A172 (cell line): Measurements from ENCODE around the gene C1QBP. TPM values are rescaled to one million over a fixed set of nuclear protein-coding genes. Genes with fewer than 3 reads are reported as not detected.
"Not testable (repeated sequence)": the region's sequence is repeated elsewhere in the genome, so short reads cannot be mapped to it uniquely, and the experiment has no call there.

Source experiments
- DNase-seq: peaks from one replicate; pipeline ENCODE4 v3.0.0-alpha.2; 2015; ENCODE audit warnings: low spot score
- total RNA-seq: library from RNA; depleted of rRNA; stranded (reverse); fragments of >200 nt; shearing (Covaris generic); gene quantifications from 2 replicates; pipeline ENCODE4 v1.2.3, GENCODE V29; 2014

Gene C1QBP
- total RNA-seq, 1 experiment from 2014 or later = 582 TPM

DNA sequence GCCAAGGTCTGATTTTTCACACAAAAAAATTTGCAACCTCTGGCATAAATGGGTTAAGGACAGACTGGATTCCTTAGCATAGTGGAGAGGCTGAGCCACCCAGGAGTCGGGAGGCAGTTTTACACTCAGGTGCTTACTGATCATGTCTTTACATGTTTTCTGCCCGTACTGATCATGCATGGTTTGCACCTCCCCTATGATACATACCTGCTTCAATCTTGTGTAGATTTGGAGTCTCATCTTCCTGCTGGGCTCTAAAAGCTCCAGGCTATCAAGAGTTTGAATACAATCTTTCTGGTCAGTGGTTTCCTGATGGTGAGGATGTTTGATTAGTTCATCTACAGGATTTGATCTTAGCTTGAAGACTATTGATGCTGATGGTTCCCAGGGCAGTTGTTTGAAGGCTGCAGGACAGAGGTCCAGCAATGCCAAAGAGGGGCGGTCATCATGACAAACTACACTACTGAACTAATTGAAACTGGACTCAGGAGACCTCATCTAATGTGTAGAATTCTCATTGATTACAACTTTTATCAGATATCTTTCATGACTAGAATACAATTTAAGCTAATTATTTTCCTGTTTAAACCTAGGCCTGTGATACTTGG lies 6.9 kb downstream of the C1QBP start:
- no peak for DNase-seq

DNA sequence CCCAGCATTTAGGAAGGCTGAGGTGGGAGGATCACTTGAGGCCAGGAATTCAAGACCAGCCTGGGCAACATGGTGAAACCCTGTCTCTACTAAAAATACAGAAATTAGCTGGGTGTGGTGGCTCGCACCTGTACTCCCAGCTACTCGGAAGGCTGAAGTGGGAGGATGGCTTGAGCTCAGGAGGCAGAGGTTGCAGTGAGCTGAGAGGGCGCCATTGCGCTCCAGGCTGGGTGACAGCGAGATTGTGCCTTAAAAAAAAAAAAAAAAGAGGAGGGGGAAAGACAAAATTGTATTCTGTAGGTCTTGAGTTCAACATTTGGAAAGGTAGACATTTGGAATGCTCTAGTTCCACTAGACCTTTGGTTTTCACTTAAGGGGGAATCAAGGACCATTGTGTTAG lies 7.7 kb downstream of the C1QBP start:
- not testable (repeated sequence) for DNase-seq

DNA sequence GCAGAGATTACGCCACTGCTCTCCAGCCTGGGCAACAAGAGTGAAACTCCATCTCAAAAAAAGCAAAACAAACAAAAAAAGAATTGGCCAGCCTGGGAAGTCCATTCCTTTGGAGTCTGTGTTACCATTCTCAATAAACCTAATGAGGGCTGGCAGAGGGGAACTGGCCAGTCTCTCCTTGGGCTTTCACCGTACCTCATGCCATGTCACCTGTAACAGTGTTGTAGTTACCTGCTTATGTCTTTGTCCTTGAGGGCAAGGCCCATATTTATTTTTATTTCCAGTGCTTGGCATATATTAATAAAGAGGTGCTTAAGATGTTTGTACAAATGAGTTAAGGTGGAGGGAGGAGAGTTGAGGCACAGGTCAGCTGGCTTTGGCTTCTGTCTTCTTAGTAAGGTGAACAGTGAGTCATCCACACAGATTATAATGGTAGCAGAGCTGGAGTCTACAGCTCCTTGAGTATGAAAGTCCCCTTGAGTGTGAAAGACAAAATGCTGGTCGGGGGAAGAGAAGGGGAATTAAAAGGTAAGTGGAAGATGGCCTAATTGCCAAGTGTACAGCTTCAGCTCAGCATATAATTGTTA lies 8.4 kb downstream of the C1QBP start:
- no peak for DNase-seq

DNA sequence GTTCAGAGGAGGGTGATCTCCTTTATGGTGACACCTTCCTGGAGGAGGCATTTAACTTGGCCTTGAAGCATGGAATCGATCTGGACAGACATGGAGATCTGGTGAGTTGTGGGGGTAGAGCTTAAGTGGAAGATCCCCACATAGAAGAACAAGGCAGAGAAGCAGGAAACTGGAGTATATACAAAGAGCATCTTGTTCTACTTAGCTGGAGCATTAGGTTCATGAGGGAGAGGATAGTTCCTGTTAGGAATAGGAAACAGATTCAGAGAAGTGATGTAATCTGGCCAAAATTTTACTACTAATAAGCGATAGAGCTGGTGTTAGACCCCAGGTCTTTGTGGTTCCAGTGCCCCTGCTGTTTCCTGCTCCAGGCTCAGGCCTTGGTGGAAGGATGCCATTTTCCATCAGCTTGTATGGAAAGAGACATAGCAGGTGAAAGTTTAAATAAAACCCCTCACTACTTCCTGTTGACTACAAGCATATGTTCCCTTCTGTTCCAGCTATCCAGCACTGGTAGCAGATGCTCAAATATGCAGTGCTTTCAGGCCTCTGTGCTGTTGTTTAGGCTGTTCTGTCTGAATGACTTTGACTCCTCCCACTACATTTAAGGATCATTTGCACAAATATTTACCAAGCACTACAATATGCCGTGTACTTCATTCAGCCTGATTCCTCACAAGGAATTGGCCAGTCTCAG lies 9.6 kb downstream of the C1QBP start:
- DNase-seq = no peak

DNA sequence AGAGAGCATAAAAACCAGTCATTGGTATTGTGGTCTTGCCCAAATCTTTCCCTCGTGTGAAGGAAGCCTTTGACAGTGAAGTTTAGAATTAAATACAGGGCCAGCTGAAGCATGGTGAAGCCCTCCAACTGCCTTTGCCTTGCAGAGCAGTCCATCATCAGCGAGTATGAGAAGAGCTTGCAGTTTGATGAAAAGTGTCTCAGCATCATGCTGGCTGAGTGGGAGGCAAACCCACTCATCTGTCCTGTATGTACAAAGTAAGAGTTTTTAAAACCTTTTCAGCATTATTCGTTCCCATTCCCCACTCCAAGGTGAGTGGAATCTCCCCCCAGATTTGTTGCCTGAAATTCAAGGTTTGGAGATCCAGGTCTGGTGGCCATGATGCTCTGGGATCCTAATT lies 13.1 kb downstream of the C1QBP start:
- no peak for DNase-seq

DNA sequence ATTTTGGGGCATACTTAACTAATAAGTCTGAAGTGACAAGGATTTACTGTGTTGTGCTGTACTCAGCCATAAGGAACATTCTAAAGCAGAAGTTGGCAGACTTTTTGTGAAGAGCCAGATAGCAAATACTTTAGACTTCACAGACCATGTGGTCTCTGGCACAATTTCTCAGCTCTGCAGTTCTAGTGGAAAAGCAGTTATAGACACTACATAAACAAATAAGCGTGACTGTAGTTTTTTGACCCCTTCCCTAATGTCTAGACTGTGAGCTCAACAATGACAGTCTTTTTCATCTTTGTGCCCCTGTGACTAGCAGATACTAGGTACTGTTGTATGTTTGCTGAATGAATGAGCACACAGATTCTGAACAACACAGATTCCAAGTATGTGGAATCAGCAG lies 14.0 kb downstream of the C1QBP start:
- DNase-seq = no peak

DNA sequence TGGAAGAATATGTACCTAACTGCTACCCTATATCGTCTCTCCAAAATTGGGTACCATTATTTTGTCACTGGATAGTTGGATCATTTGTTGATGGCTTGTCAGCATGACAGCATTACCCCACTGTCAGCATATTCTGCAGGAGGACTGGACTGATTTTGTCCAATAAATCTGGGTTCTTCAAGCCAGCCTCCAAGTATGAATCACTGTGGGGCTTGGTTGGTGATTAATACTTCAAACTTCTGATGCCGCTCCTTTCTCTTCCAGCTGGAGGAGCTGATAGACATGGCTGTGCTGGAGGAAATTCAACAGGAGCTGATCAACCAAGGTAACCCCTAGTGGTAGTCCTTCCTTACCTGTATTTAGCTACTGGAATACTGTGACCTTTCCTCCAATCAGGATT lies 16.4 kb downstream of the C1QBP start:
- peak; percentile 86 for DNase-seq

DNA sequence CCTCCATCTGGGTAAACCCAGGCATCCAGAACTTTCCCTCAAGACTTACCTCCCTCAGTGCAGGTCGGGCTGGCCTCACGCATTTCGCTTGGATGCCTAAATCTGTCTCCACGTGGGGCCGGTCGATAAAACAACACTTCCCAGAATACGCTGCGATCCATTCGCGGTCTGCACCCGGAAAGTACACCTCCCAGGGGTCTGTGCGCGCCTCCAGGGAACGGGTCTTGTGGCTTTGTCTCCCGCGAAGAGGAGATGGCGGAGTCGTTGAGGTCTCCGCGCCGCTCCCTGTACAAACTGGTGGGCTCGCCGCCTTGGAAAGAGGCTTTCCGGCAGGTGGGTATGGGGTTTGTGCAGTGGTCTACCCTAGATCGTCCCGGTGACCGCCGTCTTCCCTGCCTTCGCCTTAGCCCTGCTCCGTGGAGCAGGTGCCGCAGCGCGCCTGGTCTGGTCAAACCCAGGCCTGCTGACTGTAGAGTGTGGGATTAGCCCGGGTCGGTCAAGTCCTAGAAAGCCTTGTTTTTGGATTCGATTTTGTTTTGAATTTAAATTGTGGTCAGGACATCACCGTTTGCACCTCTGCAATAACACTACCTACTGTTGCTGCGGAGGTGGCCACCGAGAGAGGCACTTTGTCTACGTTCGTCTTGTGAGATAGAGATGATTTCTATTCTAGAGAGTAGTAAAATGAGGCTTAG lies 18.8 kb downstream of the C1QBP start, which contains the start of gene RPAIN:
Gene RPAIN, plus strand, starts transcription at position 224 of the 695 bp plus-strand sequence. Its CDS starts 29 bp downstream, at position 253.
- DNase-seq = no peak

DNA sequence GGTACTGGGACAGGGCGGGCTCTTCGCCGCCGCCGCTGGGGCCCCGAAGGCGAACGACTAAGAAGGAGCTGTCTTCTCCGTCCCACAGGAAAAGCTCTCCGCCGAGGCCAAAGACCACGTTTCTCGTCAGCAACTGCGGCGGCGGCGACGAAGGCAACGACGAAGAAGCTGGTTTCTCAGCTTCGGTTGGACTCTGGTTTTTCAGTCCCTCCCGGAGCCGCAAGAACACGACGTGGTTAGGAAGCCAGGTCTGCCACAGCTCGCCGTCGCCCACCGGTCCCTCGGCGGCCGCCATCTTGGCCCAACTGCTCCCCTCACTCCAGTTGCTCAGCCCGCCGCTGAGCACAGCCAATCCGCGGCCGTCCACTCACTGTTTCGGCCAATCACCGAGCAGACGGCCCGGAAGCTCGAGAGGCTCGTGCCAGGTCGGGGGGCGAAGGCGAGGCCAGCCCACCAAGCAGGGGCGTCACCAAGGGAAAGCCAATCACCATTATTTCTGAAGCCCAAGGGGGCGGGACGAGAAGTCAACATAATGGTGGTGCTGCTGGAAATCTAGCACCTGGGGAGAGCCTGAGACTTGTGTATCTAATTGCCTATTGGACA lies 19.5 kb downstream of the C1QBP start, which contains the start of gene NUP88:
Gene NUP88, minus strand, starts transcription at position 307 of the 603 bp plus-strand sequence. Its CDS starts 12 bp downstream, at position 295.
- peak; percentile 98 for DNase-seq

DNA sequence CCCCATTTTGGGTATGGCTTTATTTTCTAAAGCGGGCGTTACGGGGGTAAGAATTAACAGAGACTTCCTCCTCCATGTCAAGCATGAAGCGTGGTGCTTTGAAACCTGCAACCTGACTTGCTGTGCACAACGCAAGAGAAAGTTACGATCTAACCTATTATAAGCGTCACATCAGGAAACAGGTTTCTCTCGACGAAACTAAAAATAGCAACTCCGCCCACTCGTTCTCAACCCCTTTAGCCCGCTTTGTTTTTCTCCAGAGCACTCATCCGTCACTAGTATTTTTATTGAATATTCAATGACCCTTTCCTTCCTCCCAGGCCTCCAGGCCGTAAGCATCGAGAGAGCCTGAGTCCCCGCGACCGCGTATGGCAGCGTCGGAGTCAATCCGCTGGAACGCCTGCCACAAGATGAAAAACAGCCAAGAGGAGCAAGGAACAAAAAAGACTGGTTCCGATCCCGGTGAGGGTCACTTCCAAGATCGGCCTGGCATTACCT lies 20.0 kb downstream of the C1QBP start:
- peak; percentile 40 for DNase-seq

DNA sequence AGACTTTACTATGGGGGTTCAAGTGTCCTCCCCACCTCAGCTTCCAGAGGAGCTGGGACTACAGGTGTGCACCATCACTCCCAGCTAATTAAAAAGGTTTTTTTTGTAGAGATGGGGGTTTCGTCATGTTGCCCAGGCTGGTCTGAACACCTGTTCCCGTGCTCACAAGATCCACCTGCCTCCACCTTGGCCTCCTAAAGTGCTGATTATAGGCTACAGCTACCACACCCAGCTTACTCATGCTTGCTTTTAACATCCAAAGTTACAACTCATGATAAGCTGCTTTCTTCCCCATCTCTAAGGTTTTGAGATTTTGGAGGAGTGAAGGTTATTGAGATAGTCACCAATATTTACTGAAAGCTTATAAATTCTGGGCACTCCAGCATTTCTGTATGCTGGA lies 22.1 kb downstream of the C1QBP start:
- DNase-seq = no peak

DNA sequence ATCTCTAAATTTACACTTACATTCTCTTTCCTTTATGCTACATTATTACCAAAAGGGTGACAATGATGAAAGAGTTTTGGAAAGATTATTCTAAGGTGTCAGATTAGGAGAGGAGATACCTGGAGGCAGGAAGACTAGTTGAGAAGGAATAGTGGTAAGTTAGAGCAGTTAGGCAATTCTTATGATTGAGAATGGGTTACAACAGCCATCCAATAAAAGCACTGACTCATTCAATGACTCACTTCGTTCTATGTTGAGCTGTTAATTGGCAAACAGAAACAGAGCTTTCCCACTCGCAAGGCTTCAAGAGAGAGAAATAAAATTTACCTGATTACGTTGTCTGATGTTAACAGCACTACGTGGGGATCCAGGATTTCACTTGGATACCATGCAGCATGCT lies 25.3 kb downstream of the C1QBP start:
- peak; percentile 96 for DNase-seq

DNA sequence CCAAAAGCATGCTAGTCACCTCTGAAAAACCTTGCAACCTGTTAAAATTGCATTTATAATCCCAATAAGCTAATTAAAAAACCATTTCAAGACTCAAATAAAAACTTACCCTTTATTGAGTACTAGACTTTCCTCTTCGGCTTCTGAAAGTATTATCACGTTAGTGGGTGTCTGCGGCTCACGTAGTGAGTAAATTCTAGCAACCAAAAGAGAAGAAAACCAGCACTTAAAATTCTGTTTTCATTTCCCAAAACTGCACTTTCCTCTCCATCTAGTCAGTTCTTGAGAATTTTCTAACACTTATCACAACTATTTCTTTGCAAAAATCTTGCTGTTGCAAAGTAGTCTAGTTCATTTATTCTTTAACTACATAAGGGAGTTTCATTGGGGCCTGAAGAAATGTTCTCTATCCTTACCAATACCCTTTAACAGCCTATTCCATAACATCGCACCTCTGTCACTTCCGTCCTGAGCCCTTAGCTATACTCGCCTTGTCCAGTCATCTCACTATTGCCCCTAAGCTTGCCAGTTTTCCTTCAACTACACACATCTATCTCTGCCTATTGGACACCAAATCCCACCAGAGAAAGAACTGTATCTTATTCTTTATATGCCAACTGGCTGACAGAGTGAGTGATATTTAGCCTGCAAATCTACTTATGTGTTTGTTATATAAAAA lies 28.2 kb downstream of the C1QBP start:
- DNase-seq = no peak

DNA sequence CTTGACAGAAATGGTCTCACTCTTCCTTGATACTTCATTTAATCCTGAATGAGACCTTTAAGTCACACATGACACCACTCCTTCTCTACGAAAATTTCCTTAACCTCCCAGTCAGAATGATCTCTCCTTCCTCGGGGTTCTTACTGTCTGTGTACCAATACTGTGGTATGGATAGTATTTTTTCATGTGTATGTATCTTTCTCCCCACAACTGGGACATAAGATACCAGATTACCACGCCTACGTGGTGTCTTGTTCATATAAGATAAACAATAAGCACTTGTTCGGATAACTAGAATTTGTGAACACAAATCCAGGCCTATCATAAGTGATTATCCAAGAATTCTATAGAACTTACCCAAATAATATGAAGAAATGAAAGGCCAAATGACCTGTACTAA lies 30.8 kb downstream of the C1QBP start:
- DNase-seq = no peak

DNA sequence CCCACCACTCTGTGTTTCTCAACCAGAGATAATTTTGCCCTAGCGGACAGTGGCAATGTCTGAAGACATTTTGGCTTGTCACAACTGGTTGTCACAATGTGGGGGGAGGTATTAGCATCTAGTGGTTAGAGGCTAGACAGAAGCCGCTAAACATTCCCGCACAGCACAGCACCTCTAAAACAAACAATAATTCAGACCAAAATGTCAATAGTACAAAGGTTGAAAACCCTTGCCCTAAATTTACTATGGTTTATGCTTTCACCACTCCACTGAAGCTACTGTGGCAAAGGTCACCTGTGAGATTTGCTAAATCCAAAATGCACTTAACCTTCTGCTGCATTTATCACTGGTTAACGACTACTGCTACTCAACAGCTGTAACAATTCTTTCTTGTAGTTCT lies 33.6 kb downstream of the C1QBP start:
- no peak for DNase-seq

DNA sequence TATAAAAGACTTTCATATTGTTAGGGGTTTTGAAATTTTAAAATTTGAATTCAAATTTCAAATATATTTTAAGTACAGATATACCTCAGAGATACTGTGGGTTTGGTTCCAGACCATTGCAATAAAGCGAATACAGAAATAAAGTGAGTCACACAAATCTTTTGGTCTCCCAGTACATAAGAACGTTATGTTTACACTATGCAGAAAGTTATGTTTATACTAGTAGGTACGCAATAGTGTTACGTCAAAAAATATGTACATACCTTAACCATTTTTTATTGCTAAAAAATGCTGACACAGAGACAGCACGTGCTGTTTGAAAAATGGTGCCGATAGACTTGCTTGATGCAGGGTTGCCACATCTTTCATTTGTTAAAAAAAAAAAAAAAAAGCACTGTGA lies 39.2 kb downstream of the C1QBP start:
- DNase-seq = no peak

DNA sequence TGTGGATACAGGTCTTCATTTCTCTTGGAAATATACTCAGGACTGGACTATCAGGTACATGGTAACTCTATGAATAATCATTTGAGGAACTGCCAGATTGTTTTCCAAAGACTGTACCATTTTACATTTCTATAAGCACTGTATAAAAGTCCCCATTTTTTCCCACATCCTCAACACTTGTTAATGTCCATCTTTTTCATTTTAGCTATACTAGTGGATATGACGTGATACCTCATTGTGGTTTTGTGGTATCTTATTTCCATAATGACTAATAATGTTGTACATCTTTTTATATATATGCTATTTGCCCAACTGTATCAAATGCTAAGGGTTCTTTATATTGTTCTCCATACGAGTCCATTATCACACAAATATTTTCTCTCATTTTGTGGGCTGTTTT lies 42.3 kb downstream of the C1QBP start:
- no peak for DNase-seq

DNA sequence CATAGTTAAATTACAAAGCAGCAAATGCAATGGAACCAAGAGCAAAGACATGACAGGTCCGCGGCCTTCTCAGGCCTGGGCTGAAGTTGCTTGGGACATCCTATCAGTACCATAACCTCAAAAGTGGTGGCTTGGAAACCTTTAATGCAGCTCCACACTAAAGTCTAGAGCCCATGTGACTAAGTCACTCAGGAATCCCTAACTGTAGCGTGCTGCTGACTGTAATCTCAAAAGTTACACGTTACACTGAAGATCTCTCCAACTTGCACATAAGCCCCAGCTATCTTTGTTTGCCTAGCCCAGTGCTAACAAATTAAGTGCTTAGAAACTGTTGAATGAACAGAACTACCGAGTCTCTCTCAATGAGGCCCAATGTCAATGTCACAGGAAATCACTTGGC lies 47.3 kb downstream of the C1QBP start:
- no peak for DNase-seq
